ENCODE data around the gene SDCBP2. TPM values are rescaled to one million over a fixed set of nuclear protein-coding genes. Genes with fewer than 3 reads are reported as not detected.

The SDCBP2 gene
- total RNA-seq, 1 donor from 2014 or later = 2.2 TPM

DNA sequence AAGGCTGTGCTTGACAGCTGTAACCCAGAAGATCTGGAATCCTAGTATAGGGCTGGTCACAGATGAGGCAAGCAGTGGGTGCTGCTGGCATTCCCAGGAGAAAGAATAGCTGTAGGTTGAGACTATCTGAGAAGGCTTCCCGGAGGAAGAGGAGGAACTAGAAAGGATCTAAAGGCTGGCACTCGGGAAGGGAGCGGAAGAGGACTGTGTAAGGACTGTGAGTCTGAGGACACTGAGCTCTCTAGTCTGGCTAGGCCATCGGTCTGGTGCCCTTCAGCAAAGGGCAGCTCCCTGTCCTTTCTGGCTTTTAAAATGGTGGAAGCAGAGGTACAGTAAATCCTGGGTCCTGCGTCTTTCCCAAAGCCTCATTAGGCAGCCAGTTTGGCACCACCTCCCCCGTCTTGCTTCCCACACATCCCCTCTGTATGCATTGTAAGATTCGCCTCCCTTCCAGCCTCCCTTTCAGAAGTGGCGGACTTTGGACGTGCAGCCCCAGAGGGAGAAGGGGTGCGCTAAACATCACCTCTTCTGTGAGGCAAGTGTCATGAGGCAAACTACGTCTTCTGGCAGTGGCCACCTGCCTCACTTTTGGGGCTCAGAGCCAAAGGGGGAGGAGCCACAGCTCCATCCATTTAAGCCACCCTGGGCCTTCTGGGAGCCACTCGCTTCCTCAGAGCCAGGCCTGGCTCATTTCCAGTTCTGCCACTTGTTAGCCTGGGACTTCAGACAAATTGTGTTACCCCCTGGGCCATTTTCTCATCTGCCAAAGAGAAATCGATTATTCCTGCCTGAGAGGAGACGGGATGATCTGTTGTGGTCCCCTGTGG is 54.2 kb downstream of the SDCBP2 start:
- H3K9me3 Mint-ChIP-seq = no peaks in the 10 kb centered on the region
- no peaks in the 10 kb centered on the region for H3K27me3 Mint-ChIP-seq (ENCODE audit: insufficient read depth)
- DNase-seq (ENCODE audit: low spot score) = no peak
- H3K4me1 Mint-ChIP-seq (ENCODE audit: low read depth) = no peaks in the 10 kb centered on the region
- no peaks in the 10 kb centered on the region for H3K36me3 Mint-ChIP-seq (ENCODE audit: low read depth)
- no peak overlapping the region for H3K4me3 Mint-ChIP-seq
- no peak overlapping the region for H3K27ac Mint-ChIP-seq
- intact Hi-C loops (cut with micrococcal nuclease) = no loop called here

DNA sequence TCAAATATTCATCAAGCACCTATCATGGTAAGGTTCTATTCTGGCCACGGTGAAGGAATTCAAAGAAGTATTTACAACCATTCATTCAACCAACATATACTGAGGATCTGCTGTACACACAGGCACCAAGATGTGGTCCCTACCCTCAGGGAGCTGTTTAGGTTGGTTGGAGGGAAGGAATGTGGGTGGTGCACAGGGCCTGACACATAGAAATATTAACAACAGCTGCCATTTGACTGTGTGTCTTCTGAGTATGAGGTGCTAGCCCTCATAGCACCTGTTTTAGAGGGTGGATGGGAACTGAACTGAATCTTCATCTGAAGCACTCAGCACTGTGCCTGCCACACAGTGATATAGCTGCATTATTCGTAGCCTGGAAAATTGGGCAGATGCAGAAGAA is 55.6 kb downstream of the SDCBP2 start:
- no peak for DNase-seq (ENCODE audit: low spot score)
- intact Hi-C loops (cut with micrococcal nuclease) = no loop called here
- H3K9me3 Mint-ChIP-seq = no peaks in the 10 kb centered on the region
- no peak overlapping the region for H3K27ac Mint-ChIP-seq
- peaks cover 4% of the 10 kb centered on the region for H3K4me1 Mint-ChIP-seq (ENCODE audit: low read depth)
- H3K36me3 Mint-ChIP-seq (ENCODE audit: low read depth) = no peaks in the 10 kb centered on the region
- no peaks in the 10 kb centered on the region for H3K27me3 Mint-ChIP-seq (ENCODE audit: insufficient read depth)
- H3K4me3 Mint-ChIP-seq = no peak overlapping the region

DNA sequence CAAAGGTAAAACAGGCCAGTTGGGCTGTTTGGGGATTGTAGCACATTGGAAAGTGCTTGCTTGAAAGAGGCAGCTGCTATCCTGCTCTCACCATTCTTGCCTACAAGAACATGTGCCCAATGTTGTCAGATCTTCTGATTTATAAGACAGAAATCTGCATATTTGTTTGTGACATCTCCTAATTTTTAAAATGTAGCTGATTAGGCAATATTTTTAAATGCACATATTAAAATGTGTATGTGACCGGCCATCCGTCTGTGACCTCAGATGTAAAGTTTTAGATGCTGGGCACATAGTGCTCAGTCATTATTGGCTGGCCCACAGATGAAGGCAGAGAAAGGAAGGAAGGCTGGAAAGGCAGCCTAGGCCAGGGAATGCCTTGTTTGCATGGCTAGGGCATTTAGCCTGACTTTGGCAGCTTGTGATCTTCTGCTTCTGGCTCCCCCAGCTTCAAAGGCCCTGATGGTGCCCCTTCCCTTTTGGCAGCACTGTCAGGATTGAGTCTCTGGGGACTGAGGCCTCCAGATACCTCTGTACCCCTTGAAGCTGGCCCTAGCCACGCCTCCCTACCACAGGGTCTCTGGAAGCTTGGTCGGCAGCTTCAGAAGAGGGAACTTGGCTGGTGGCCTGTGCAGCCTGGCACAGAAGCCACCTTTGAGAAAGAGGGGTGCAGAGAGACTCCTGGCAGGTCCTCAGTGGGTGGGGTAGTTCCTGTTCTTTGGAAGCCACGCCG is 56.4 kb downstream of the SDCBP2 start:
- Mint-ChIP-seq H3K4me3 (no peak overlapping the region), H3K27me3 (ENCODE audit: insufficient read depth) (no peaks in the 10 kb centered on the region), H3K36me3 (ENCODE audit: low read depth) (no peaks in the 10 kb centered on the region), H3K4me1 (ENCODE audit: low read depth) (peaks cover 9% of the 10 kb centered on the region), H3K27ac (no peak overlapping the region), H3K9me3 (no peaks in the 10 kb centered on the region)
- no peak for DNase-seq (ENCODE audit: low spot score)
- intact Hi-C loops (cut with micrococcal nuclease) = no loop called here

DNA sequence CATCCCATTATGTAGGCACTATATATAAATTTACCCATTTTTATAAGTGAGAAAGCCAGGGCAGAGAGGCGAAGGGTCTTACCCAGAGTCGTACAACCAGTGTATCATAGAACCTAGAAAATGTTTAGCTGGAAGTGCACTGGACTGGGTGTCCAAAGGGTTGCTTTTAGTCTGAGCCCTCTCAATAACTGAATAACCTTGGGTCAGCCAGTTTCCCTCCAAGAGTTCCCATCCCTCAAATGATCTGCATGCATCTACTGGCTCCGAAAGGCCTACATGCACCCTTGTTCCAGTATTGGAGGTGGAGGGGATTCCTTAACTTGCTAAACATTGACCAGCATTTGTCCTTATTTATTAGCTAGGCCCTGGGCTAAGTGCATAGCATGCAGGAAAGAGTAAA is 59.1 kb downstream of the SDCBP2 start:
- H3K27ac Mint-ChIP-seq = no peak overlapping the region
- intact Hi-C loops (cut with micrococcal nuclease) = no loop called here
- DNase-seq (ENCODE audit: low spot score) = no peak
- no peaks in the 10 kb centered on the region for H3K9me3 Mint-ChIP-seq
- H3K4me3 Mint-ChIP-seq = no peak overlapping the region
- H3K27me3 Mint-ChIP-seq (ENCODE audit: insufficient read depth) = no peaks in the 10 kb centered on the region
- H3K36me3 Mint-ChIP-seq (ENCODE audit: low read depth) = no peaks in the 10 kb centered on the region
- peaks cover 30% of the 10 kb centered on the region for H3K4me1 Mint-ChIP-seq (ENCODE audit: low read depth)

DNA sequence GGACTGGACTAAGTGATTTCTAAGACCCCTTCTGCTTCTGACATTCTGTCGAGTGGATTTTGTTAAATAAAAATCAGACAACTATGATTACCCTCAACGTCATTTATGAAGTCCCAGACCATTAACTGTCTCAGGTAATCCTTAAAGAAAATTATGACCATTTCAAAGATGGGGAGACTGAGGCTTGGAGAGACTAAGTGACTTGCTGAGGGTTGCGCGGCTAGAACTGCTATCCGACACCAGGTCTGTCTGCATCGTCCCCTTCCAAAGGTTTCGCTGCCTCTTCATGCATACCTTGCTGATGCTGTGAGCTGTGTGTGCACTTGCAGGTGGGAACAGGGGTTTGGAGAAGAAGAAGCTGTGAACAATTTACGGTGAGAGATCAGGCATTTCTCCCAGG is 59.7 kb downstream of the SDCBP2 start:
- Mint-ChIP-seq H3K9me3 (no peaks in the 10 kb centered on the region), H3K27ac (no peak overlapping the region), H3K27me3 (ENCODE audit: insufficient read depth) (no peaks in the 10 kb centered on the region), H3K4me1 (ENCODE audit: low read depth) (peaks cover 32% of the 10 kb centered on the region), H3K4me3 (no peak overlapping the region), H3K36me3 (ENCODE audit: low read depth) (no peaks in the 10 kb centered on the region)
- intact Hi-C loops (cut with micrococcal nuclease) = no loop called here
- no peak for DNase-seq (ENCODE audit: low spot score)

DNA sequence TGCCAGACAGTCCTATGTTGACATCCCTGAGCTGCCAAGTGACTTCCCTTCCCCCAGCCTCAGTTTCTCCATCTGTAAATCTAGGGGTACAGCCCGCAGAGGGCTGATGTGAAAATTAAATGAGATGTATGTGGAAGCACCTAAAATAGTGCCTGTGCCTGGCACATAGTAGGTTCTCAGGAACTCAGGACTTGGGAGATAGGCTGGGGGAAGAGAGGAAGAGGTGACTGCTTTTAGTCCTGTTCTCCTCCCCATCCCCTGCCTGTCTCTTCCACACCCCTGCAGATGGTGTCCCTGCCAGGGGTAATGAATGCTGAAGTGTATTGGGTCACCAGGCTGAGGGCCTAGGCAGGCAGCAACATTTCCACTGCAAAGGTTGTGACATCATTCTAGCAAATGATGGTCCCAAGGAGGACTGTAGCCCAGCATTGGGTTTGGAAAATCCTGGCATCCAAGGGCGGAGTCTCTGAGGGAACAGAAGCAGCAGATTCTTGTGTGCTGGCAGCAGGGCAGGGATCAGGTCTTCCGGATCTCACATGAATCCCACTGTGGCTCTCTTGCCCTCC is 61.0 kb downstream of the SDCBP2 start:
- Mint-ChIP-seq H3K4me3 (peak overlapping the region; percentile 80), H3K4me1 (ENCODE audit: low read depth) (peaks cover 32% of the 10 kb centered on the region), H3K36me3 (ENCODE audit: low read depth) (no peaks in the 10 kb centered on the region), H3K9me3 (no peaks in the 10 kb centered on the region), H3K27me3 (ENCODE audit: insufficient read depth) (no peaks in the 10 kb centered on the region), H3K27ac (no peak overlapping the region)
- intact Hi-C loops (cut with micrococcal nuclease) = loop anchor here (2.0 kb wide), 2 partner anchors 57 to 149 kb away; partner anchors contain the start of gene PSMF1
- no peak for DNase-seq (ENCODE audit: low spot score)

DNA sequence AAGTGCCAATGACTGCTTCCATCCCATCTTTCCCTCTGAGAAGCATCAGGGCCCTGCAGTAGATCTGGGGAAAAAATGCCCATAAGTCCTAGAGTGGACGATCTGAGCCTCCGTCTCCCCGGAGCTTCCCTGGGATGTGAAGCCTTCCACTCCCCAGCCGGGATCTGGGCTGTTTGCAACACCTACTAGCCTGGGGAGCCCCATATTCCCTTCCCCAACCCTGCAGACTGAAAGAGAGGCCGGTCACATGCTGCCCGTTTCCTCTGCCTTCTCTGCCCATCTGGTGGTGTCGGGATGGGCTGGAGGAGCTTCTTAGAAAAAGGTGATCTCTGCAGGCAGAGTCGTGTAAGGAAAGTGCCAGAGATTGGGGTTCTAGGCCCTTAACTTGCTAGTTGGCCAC is 61.8 kb downstream of the SDCBP2 start:
- DNase-seq (ENCODE audit: low spot score) = no peak
- peaks cover 32% of the 10 kb centered on the region for H3K4me1 Mint-ChIP-seq (ENCODE audit: low read depth)
- H3K4me3 Mint-ChIP-seq = peak overlapping the region; percentile 80
- no peak overlapping the region for H3K27ac Mint-ChIP-seq
- H3K36me3 Mint-ChIP-seq (ENCODE audit: low read depth) = peaks cover 2% of the 10 kb centered on the region
- intact Hi-C loops (cut with micrococcal nuclease) = loop anchor here (2.0 kb wide), 2 partner anchors 58 to 148 kb away; partner anchors contain the start of gene PSMF1
- no peaks in the 10 kb centered on the region for H3K27me3 Mint-ChIP-seq (ENCODE audit: insufficient read depth)
- peaks cover 4% of the 10 kb centered on the region for H3K9me3 Mint-ChIP-seq

DNA sequence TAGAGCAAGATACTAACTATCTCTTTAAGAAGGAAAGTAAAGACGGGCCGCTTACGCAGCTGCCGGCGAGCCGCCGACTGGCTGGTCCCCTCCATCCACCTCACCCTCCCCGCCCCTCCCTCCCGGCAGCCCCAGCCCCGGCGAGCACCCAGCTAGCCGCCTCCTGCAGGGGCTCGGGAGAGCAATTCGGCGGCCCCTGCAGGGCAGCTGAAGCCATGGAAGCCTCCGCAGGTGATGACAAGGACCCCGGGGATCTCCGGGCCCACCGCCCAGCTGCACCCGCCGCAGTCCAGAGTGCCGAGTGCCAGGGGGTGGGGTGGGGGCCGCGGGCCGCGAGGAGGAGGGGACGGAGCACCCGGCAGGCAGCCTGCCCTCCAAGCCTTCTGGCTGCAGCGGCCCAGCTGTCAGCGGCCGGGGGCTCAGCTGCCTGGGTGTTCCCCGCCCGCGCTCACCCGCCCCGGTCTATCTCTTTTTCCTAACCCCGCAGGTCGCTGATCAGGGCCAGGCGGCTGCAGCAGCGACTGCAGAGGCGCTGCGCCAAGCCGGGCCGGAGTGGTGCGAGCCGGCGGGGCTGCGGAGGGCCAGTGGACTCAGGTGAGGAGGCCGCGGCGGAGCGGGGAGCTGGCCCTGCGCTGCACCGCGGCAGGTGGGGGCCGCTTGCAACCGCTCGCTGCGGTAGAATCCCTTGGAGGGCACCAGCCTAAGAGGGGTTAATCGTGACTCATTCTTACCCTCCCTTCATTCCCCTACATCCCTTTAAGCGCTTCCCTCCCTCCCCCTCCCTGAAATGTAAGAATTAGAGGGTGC is 62.6 kb downstream of the SDCBP2 start, which contains the start of gene SNPH:
Gene SNPH, plus strand, starts transcription at position 128 of the 807 bp plus-strand sequence. CDS start 29,946 bp downstream, outside the sequence.
- H3K9me3 Mint-ChIP-seq = peaks cover 5% of the 10 kb centered on the region
- peaks cover 3% of the 10 kb centered on the region for H3K27me3 Mint-ChIP-seq (ENCODE audit: insufficient read depth)
- peak within 1 kb of the TSS; percentile 87 for H3K27ac Mint-ChIP-seq
- H3K4me3 Mint-ChIP-seq = peak within 1 kb of the TSS; percentile 89
- H3K36me3 Mint-ChIP-seq (ENCODE audit: low read depth) = peaks cover 2% of the 10 kb centered on the region
- peaks cover 32% of the 10 kb centered on the region for H3K4me1 Mint-ChIP-seq (ENCODE audit: low read depth)
- intact Hi-C loops (cut with micrococcal nuclease) = loop anchor here (1.0 to 2.0 kb wide), 6 partner anchors 21 to 169 kb away; partner anchors contain the start of genes FKBP1A and PSMF1
- DNase-seq (ENCODE audit: low spot score) = peak; percentile 63

DNA sequence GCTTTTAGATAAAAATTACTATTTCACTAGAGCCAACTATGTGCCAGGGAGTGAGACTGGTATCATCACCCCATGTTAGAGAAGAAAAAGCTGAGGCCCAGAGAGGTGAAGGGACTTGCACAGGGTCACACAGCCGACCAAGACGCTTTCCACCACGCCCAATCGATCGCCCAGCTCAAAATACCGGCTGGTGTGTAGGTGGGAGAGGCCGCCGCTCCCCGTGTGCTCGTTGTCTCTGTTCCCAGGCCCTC is 63.1 kb downstream of the SDCBP2 start:
- Mint-ChIP-seq H3K27me3 (ENCODE audit: insufficient read depth) (peaks cover 3% of the 10 kb centered on the region), H3K4me3 (peak overlapping the region; percentile 89), H3K4me1 (ENCODE audit: low read depth) (peaks cover 32% of the 10 kb centered on the region), H3K27ac (peak overlapping the region; percentile 87), H3K36me3 (ENCODE audit: low read depth) (peaks cover 2% of the 10 kb centered on the region), H3K9me3 (peaks cover 5% of the 10 kb centered on the region)
- no peak for DNase-seq (ENCODE audit: low spot score)
- intact Hi-C loops (cut with micrococcal nuclease) = loop anchor here (1.0 to 2.0 kb wide), 6 partner anchors 21 to 169 kb away; partner anchors contain the start of genes FKBP1A and PSMF1

DNA sequence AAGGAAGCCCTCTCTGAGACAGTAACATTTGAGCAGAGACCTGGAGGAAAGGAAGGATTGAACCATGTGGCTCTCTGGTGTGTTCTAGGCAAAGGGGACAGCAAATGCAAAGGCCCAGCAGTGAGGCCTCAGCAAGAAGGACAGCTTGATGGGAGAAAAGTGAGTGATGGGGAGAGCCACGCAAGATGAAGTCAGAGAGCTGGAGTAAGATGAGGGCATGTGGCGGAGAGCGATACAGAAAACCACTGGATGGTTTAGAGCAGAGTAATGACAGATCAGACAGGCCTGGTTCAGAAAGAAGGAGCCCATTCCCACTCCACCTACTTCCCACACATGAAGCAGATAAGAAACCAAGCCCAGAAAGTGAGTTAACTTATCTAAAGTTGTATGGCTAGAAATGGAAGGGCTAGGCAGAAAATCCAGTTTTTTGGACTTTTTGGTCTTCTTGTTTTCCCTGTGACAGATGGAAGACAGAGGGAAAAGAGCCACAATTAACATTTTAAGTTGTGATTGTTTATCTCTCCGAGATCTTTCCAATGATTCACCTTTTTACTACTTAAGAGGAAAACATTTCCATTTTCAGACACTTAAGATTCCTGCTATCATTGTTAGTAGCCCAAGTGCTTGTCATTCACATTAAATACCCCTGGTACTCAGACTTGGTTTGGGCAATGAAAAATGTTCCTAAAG is 63.6 kb downstream of the SDCBP2 start:
- intact Hi-C loops (cut with micrococcal nuclease) = no loop called here
- Mint-ChIP-seq H3K36me3 (ENCODE audit: low read depth) (peaks cover 2% of the 10 kb centered on the region), H3K27me3 (ENCODE audit: insufficient read depth) (peaks cover 3% of the 10 kb centered on the region), H3K27ac (peak overlapping the region; percentile 87), H3K4me1 (ENCODE audit: low read depth) (peaks cover 32% of the 10 kb centered on the region), H3K9me3 (peaks cover 5% of the 10 kb centered on the region), H3K4me3 (peak overlapping the region; percentile 89)
- no peak for DNase-seq (ENCODE audit: low spot score)

DNA sequence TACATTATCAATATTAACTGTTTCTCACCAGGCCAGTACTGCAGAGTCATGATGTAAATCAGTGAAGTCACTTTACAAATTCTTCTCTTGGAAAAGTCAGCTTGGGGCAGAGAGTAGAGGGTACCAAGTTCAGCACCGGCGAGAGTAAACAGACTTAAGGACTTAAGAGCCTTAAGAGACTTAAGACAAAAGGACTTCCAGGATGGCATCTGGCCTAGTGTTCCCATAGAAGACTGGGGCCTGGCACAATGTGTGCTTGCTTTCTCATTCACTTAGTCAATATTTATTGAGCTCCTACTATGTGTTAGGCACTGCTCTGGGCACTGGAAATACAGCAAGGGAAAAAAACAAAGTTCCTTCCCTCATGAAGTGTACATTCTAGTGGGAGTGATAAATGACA is 64.2 kb downstream of the SDCBP2 start:
- Mint-ChIP-seq H3K4me1 (ENCODE audit: low read depth) (peaks cover 32% of the 10 kb centered on the region), H3K36me3 (ENCODE audit: low read depth) (peaks cover 2% of the 10 kb centered on the region), H3K27ac (no peak overlapping the region), H3K9me3 (peaks cover 5% of the 10 kb centered on the region), H3K27me3 (ENCODE audit: insufficient read depth) (peaks cover 3% of the 10 kb centered on the region), H3K4me3 (peak overlapping the region; percentile 89)
- intact Hi-C loops (cut with micrococcal nuclease) = no loop called here
- no peak for DNase-seq (ENCODE audit: low spot score)

DNA sequence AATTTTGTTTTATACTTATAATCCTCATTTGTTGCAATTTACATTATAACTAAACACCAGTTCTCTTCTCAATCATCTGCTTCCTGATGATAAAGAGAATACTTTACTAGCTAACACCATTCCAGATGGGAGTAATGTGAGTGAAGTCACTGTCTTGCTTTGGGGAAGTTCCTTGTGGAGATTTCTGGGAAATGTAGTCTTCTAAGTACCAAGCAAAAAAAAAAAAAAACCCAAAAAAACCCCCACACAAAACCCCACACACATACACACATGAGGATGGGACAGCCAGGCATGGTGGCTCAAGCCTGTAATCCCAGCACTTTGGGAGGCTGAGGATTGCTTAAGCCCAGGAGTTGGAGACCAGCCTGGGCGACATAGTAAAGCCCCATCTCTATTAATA is 65.1 kb downstream of the SDCBP2 start:
- H3K36me3 Mint-ChIP-seq (ENCODE audit: low read depth) = peaks cover 2% of the 10 kb centered on the region
- H3K4me1 Mint-ChIP-seq (ENCODE audit: low read depth) = peaks cover 32% of the 10 kb centered on the region
- intact Hi-C loops (cut with micrococcal nuclease) = no loop called here
- H3K27me3 Mint-ChIP-seq (ENCODE audit: insufficient read depth) = peaks cover 3% of the 10 kb centered on the region
- no peak overlapping the region for H3K27ac Mint-ChIP-seq
- peaks cover 5% of the 10 kb centered on the region for H3K9me3 Mint-ChIP-seq
- DNase-seq (ENCODE audit: low spot score) = no peak
- no peak overlapping the region for H3K4me3 Mint-ChIP-seq

All from activated T-helper 1 cell treated with anti-CD3 and anti-CD28 coated beads, Interleukin-12 subunit alpha, Interleukin-12 subunit beta, Interleukin-2, Interleukin-4 antibody, amounts not matched to agents 30 ng/mL and 10 ng/mL and 1 ng/mL, durations not matched to agents 14 hours and 24 hours and 36 hours (primary cell).